HG03460 (cell line): ENCODE results near the gene UPF1.

Experiments
- ATAC-seq: cut with Tn5 transposase; IDR thresholded peaks from one replicate; pipeline ENCODE4 v1.9.1; 2021; ENCODE audit not compliant: unreplicated experiment

Gene UPF1

GRCh38 chr19:18869781-18870530, 38.2 kb downstream of the UPF1 start:
- no peak for ATAC-seq

GRCh38 chr19:18870531-18871172, 38.9 kb downstream of the UPF1 start:
- ATAC-seq = no peak

GRCh38 chr19:18871543-18871942, 39.8 kb downstream of the UPF1 start:
- ATAC-seq = no peak

GRCh38 chr19:18875726-18876125, 44.0 kb downstream of the UPF1 start:
- ATAC-seq = no peak

GRCh38 chr19:18876865-18877264, 45.1 kb downstream of the UPF1 start:
- ATAC-seq = no peak

- no peak for ATAC-seq
Measured at GRCh38 chr19:18878058-18878797, 46.5 kb downstream of the UPF1 start.

- no peak for ATAC-seq
Measured at GRCh38 chr19:18878858-18879578, 47.3 kb downstream of the UPF1 start.

- ATAC-seq = no peak
Measured at GRCh38 chr19:18879579-18880373, 48.0 kb downstream of the UPF1 start.

GRCh38 chr19:18881491-18881890, 49.7 kb downstream of the UPF1 start:
- no peak for ATAC-seq

GRCh38 chr19:18883526-18884304, 52.0 kb downstream of the UPF1 start:
- no peak for ATAC-seq

- no peak for ATAC-seq
Measured at GRCh38 chr19:18886972-18887371, 55.2 kb downstream of the UPF1 start.

- no peak for ATAC-seq
Measured at GRCh38 chr19:18889949-18890745, 58.4 kb downstream of the UPF1 start.

GRCh38 chr19:18893587-18894253, 62.0 kb downstream of the UPF1 start:
- no peak for ATAC-seq

GRCh38 chr19:18894254-18895037, 62.7 kb downstream of the UPF1 start:
- ATAC-seq = no peak

- ATAC-seq = no peak
Measured at GRCh38 chr19:18895038-18895823, 63.5 kb downstream of the UPF1 start.

GRCh38 chr19:18895824-18896341, 64.1 kb downstream of the UPF1 start, which contains the start of gene CERS1:
Gene CERS1, minus strand, starts transcription at chr19:18896158. Its CDS starts 86 bp downstream, at chr19:18896072.
- ATAC-seq = no peak
